Stimulated activated CD8-positive, alpha-beta memory T cell treated with anti-CD3 and anti-CD28 coated beads, Interleukin-4, amount 100 ng/mL, for 1 hour (primary cell): Measurements from ENCODE around the gene CEACAM16.

Source experiments
- DNase-seq, 2 donors: peaks; one replicate each; pipeline ENCODE4 v3.0.0-alpha.2; 2020; ENCODE audit warnings: low read depth in 2 of 2, low spot score in 1 of 2

Gene CEACAM16

GRCh38 chr19:44757735-44758505 lies 59.0 kb downstream of the CEACAM16 start:
- no peak for DNase-seq

GRCh38 chr19:44758596-44758995 lies 59.6 kb downstream of the CEACAM16 start:
- DNase-seq: no peak

- DNase-seq: no peak
Measured at GRCh38 chr19:44759083-44759804, 60.3 kb downstream of the CEACAM16 start.
